ENCODE data around the gene MYL9. TPM values are rescaled to one million over a fixed set of nuclear protein-coding genes. Genes with fewer than 3 reads are reported as not detected.

Gene MYL9
- total RNA-seq, 1 experiment from 2014 or later = 382 TPM

- H3K4me1 ChIP-seq = peaks cover 29% of the 10 kb centered on the region
- CTCF ChIA-PET = interaction anchor here (0.6 to 3.2 kb wide), 6 partner anchors 19 to 157 kb away, joined by 3 to 31 read pairs (median 4); partner anchors contain the start of gene RAB5IF
- peaks cover 12% of the 10 kb centered on the region for H3K4me1 Mint-ChIP-seq (ENCODE audit: low read depth, unreplicated experiment)
- BruUV-seq (replicated peaks) = no TSS peak
- H3K27me3 ChIP-seq (replicated peaks; ENCODE audit: control insufficient read depth, insufficient read depth, low read length) = no peaks in the 10 kb centered on the region
- H3K36me3 Mint-ChIP-seq (ENCODE audit: insufficient read depth, unreplicated experiment) = peaks cover 21% of the 10 kb centered on the region
- H3K36me3 ChIP-seq (ENCODE audit: control insufficient read depth, insufficient read depth, low read length) = 0 out of 2 replicates have a peak, but pooled peaks cover 1% of the 10 kb centered on the region
- peak within 1 kb of the TSS; percentile 82 for H3K4me3 ChIP-seq (ENCODE audit: low read depth, low read length)
- H3K9me3 Mint-ChIP-seq (ENCODE audit: unreplicated experiment) = no peaks in the 10 kb centered on the region
- peak within 1 kb of the TSS; percentile 79 for H3K4me3 Mint-ChIP-seq (ENCODE audit: unreplicated experiment)
- peak; percentile 96 to 99 for DNase-seq
- TF ChIP-seq, protein P1, sequence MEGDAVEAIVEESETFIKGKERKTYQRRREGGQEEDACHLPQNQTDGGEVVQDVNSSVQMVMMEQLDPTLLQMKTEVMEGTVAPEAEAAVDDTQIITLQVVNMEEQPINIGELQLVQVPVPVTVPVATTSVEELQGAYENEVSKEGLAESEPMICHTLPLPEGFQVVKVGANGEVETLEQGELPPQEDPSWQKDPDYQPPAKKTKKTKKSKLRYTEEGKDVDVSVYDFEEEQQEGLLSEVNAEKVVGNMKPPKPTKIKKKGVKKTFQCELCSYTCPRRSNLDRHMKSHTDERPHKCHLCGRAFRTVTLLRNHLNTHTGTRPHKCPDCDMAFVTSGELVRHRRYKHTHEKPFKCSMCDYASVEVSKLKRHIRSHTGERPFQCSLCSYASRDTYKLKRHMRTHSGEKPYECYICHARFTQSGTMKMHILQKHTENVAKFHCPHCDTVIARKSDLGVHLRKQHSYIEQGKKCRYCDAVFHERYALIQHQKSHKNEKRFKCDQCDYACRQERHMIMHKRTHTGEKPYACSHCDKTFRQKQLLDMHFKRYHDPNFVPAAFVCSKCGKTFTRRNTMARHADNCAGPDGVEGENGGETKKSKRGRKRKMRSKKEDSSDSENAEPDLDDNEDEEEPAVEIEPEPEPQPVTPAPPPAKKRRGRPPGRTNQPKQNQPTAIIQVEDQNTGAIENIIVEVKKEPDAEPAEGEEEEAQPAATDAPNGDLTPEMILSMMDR (IDR thresholded peaks at IDR 0.05; ENCODE audit: insufficient read depth in 1 of 2, low read depth in 1 of 2, low read length in 1 of 2, severe bottlenecking in 1 of 2, unreplicated experiment in 1 of 2) = no peak
- intact Hi-C loops (cut with micrococcal nuclease; ENCODE audit: unreplicated experiment) = loop anchor here (1.0 to 2.0 kb wide), 2 partner anchors 10 to 16 kb away; no protein-coding TSS in a partner anchor
- no peaks in the 10 kb centered on the region for H3K27me3 Mint-ChIP-seq (ENCODE audit: insufficient read depth, unreplicated experiment)
- POLR2A ChIA-PET = interaction anchor here (0.6 to 1.4 kb wide), 16 partner anchors 13 to 1118 kb away, joined by 3 to 16 read pairs (median 5); partner anchors contain the start of genes DSN1 and RAB5IF
- H3K27ac Mint-ChIP-seq (ENCODE audit: unreplicated experiment) = peak within 1 kb of the TSS; percentile 63
- H3K9me3 ChIP-seq = no peaks in the 10 kb centered on the region
Measured at GRCh38 chr20:36573103-36573797, 31.9 kb downstream of the MYL9 start, which contains the start of gene TGIF2. Gene TGIF2, plus strand, starts transcription at chr20:36573597. Its CDS starts 5,178 bp downstream, at chr20:36578775.

- peak overlapping the region; percentile 82 for H3K4me3 ChIP-seq (ENCODE audit: low read depth, low read length)
- TSS peak; percentile 19 for BruUV-seq (replicated peaks)
- H3K9me3 ChIP-seq = no peaks in the 10 kb centered on the region
- no peak overlapping the region for H3K27ac Mint-ChIP-seq (ENCODE audit: unreplicated experiment)
- peak overlapping the region; percentile 79 for H3K4me3 Mint-ChIP-seq (ENCODE audit: unreplicated experiment)
- ChIA-PET POLR2A (interaction anchor here (1.0 to 1.4 kb wide), 7 partner anchors 14 to 1119 kb away, joined by 3 to 16 read pairs (median 4); partner anchors contain the start of genes DSN1 and RAB5IF), CTCF (interaction anchor here (0.6 to 3.2 kb wide), 5 partner anchors 14 to 157 kb away, joined by 4 to 31 read pairs (median 7); partner anchors contain the start of gene RAB5IF)
- peaks cover 29% of the 10 kb centered on the region for H3K4me1 ChIP-seq
- no peaks in the 10 kb centered on the region for H3K9me3 Mint-ChIP-seq (ENCODE audit: unreplicated experiment)
- peaks cover 6% of the 10 kb centered on the region; the same call in 1 of the 2 replicates for H3K36me3 ChIP-seq (ENCODE audit: control insufficient read depth, insufficient read depth, low read length)
- peaks cover 12% of the 10 kb centered on the region for H3K4me1 Mint-ChIP-seq (ENCODE audit: low read depth, unreplicated experiment)
- H3K36me3 Mint-ChIP-seq (ENCODE audit: insufficient read depth, unreplicated experiment) = peaks cover 26% of the 10 kb centered on the region
- TF ChIP-seq, protein P1 (IDR thresholded peaks at IDR 0.05; ENCODE audit: insufficient read depth in 1 of 2, low read depth in 1 of 2, low read length in 1 of 2, severe bottlenecking in 1 of 2, unreplicated experiment in 1 of 2) = no peak
- no peaks in the 10 kb centered on the region for H3K27me3 ChIP-seq (replicated peaks; ENCODE audit: control insufficient read depth, insufficient read depth, low read length)
- DNase-seq = peak in 1 of 2 experiments; percentile 64
- intact Hi-C loops (cut with micrococcal nuclease; ENCODE audit: unreplicated experiment) = loop anchor here (1.0 to 2.0 kb wide), 2 partner anchors 11 to 17 kb away; no protein-coding TSS in a partner anchor
- no peaks in the 10 kb centered on the region for H3K27me3 Mint-ChIP-seq (ENCODE audit: insufficient read depth, unreplicated experiment)
Measured at GRCh38 chr20:36573798-36574365, 32.6 kb downstream of the MYL9 start.
